HepG2 (cell line): Measurements from ENCODE around the gene PCLO. TPM values are rescaled to one million over a fixed set of nuclear protein-coding genes. Genes with fewer than 3 reads are reported as not detected.

Source experiments
- ATAC-seq: fragments of 200-7000 bp; cut with Tn5 transposase; 3 replicates; pipeline ENCODE4 v1.9.1; 2020; ENCODE audit warnings: mild to moderate bottlenecking, moderate library complexity
- BruUV-seq: library from RNA; stranded (reverse); fragments of 400-500 nt; replicated peaks from 2 replicates; lab custom pipeline; 2021; lab: Mats Ljungman, UMichigan
- CTCF ChIA-PET: fragments of 300-600 bp; formaldehyde crosslinking; extraction: SDS; loops from one replicate; lab custom pipeline; 2021; ENCODE audit warnings: low total read pairs, inconsistent platforms, low intra/inter-chr PET ratio; lab: Yijun Ruan, JAX
- POLR2A ChIA-PET: fragments of 350-600 bp; sonication (Branson Sonifier 250); formaldehyde crosslinking; loops from one replicate; lab custom pipeline; 2020; ENCODE audit warnings: antibody characterized with exemption, inconsistent platforms; lab: Yijun Ruan, JAX
- DNase-seq: peaks from one replicate; pipeline ENCODE4 v3.0.0-alpha.2; 2015; ENCODE audit warnings: low spot score
- FAIRE-seq: peaks from 3 replicates; lab custom pipeline; 2011; peaks lifted over from hg19 to GRCh38; lab: Jason Lieb, UNC
- H2AFZ ChIP-seq: one replicate; pipeline ENCODE4 v1.6.1; 2011; ENCODE audit warnings: low read length, inconsistent platforms
- H3K27ac ChIP-seq: fragments of 300-600 bp; 3 replicates; pipeline ENCODE4 v1.8.0; 2011; ENCODE audit warnings: mixed run types, mild to moderate bottlenecking, mixed read lengths, low read length, inconsistent platforms; ENCODE audit not compliant: insufficient read depth; ENCODE audit errors: extremely low read length
- H3K27me3 ChIP-seq, 2 experiments: fragments of 200-600 bp in 1 of 2; 2 replicates in 1 of 2; 3 replicates in 1 of 2; pipeline versions ENCODE4 v1.6.0 to v1.8.0; 2011; ENCODE audit warnings: low read length in 2 of 2, mild to moderate bottlenecking in 2 of 2, moderate library complexity in 2 of 2, inconsistent platforms in 1 of 2; ENCODE audit not compliant: insufficient read depth in 2 of 2, control insufficient read depth in 1 of 2
- H3K36me3 ChIP-seq, 2 experiments: fragments of 200-600 bp in 1 of 2; replicated peaks in 1 of 2; 2 replicates in 1 of 2; 3 replicates in 1 of 2; pipeline versions ENCODE4 v1.5.1 to v1.8.0; 2011; ENCODE audit warnings: low read length in 2 of 2, inconsistent platforms in 1 of 2; ENCODE audit not compliant: insufficient read depth in 2 of 2, control insufficient read depth in 1 of 2
- H3K4me1 ChIP-seq: 2 replicates; pipeline ENCODE4 v1.5.1; 2012; ENCODE audit warnings: low read length, inconsistent platforms; ENCODE audit not compliant: insufficient read depth
- H3K4me2 ChIP-seq: 2 replicates; pipeline ENCODE4 v1.6.0; 2011; ENCODE audit warnings: low read depth, low read length, inconsistent platforms
- H3K4me3 ChIP-seq, 3 experiments: fragments of 200-600 bp in 1 of 3; sonication (generic), shearing (Covaris generic) in 1 of 3; replicated peaks in 1 of 3; 2 replicates each; pipeline ENCODE4 v1.5.1; 2011 to 2016; ENCODE audit warnings: low read length in 3 of 3, inconsistent platforms in 2 of 3, low read depth in 2 of 3, mild to moderate bottlenecking in 2 of 3, control low read depth in 1 of 3, mixed read lengths in 1 of 3; ENCODE audit not compliant: insufficient read depth in 1 of 3
- H3K79me2 ChIP-seq: one replicate; pipeline ENCODE4 v1.6.1; 2011; ENCODE audit warnings: low read length, inconsistent platforms; ENCODE audit not compliant: insufficient read depth
- H3K9ac ChIP-seq: 2 replicates; pipeline ENCODE4 v1.6.0; 2011; ENCODE audit warnings: mild to moderate bottlenecking, low read depth, low read length, inconsistent platforms; ENCODE audit not compliant: insufficient read depth
- H3K9me3 ChIP-seq: 2 replicates; pipeline ENCODE4 v1.5.1; 2012; ENCODE audit warnings: mild to moderate bottlenecking, low read length
- H4K20me1 ChIP-seq: 2 replicates; pipeline ENCODE4 v1.6.0; 2011; ENCODE audit warnings: inconsistent platforms, mild to moderate bottlenecking, low read length, moderate library complexity; ENCODE audit not compliant: insufficient read depth
- CSRNP2 ChIP-seq: sonication (generic); formaldehyde crosslinking; conservative IDR thresholded peaks from 2 replicates; pipeline ENCODE4 v1.8.0; 2022; ENCODE audit warnings: low read depth, missing genetic modification reagents
- GABPB1 ChIP-seq: IDR thresholded peaks from 2 replicates; pipeline ENCODE4 v1.6.1; 2016; ENCODE audit warnings: mild to moderate bottlenecking, missing genetic modification reagents, moderate library complexity, missing compliant biosample characterization
- GPN1 ChIP-seq: sonication (generic); formaldehyde crosslinking; IDR thresholded peaks from 2 replicates; pipeline ENCODE4 v1.5.1; 2020; ENCODE audit warnings: missing genetic modification reagents, borderline replicate concordance
- GZF1 ChIP-seq: sonication (generic); formaldehyde crosslinking; IDR thresholded peaks from 2 replicates; pipeline ENCODE4 v1.5.1; 2020; ENCODE audit warnings: mild to moderate bottlenecking, missing genetic modification reagents
- LRRFIP1 ChIP-seq: sonication (generic); formaldehyde crosslinking; conservative IDR thresholded peaks from 2 replicates; pipeline ENCODE4 v1.4.0; 2020; ENCODE audit warnings: missing genetic modification reagents
- TCF12 ChIP-seq, 2 experiments: fragments of 450-650 bp in 1 of 2; sonication (generic) in 1 of 2; formaldehyde crosslinking in 1 of 2; IDR thresholded peaks; 2 replicates each; pipeline versions ENCODE4 v1.6.1 to v1.8.0; 2017 to 2022; ENCODE audit warnings: antibody characterized with exemption in 1 of 2, mild to moderate bottlenecking in 1 of 2, missing genetic modification reagents in 1 of 2, moderate library complexity in 1 of 2
- ZBTB33 ChIP-seq: sonication (generic); formaldehyde crosslinking; IDR thresholded peaks from 2 replicates; pipeline ENCODE4 v1.4.0; 2020; ENCODE audit warnings: missing genetic modification reagents
- ZNF256 ChIP-seq: sonication (generic); formaldehyde crosslinking; conservative IDR thresholded peaks from 2 replicates; pipeline ENCODE4 v1.4.0; 2020; ENCODE audit warnings: missing genetic modification reagents
- ZNF276 ChIP-seq: sonication (generic); formaldehyde crosslinking; IDR thresholded peaks from 2 replicates; pipeline ENCODE4 v1.4.0; 2020; ENCODE audit warnings: mild to moderate bottlenecking, low read depth, missing genetic modification reagents
- ZNF501 ChIP-seq: sonication (generic); formaldehyde crosslinking; IDR thresholded peaks from 2 replicates; pipeline ENCODE4 v1.5.1; 2020; ENCODE audit warnings: mild to moderate bottlenecking, moderate library complexity, missing genetic modification reagents
- ZNF564 ChIP-seq: sonication (generic); formaldehyde crosslinking; IDR thresholded peaks from 2 replicates; pipeline ENCODE4 v1.8.1; 2023; ENCODE audit warnings: mild to moderate bottlenecking, missing genetic modification reagents
- ZUFSP ChIP-seq: sonication (generic); formaldehyde crosslinking; IDR thresholded peaks from 2 replicates; pipeline ENCODE4 v1.9.0; 2021; ENCODE audit warnings: missing genetic modification reagents, mild to moderate bottlenecking, borderline replicate concordance
- WGBS: methylation state at CpG from one replicate; pipeline ENCODE4 v1.1.6; 2017; ENCODE audit warnings: low lambda C conversion rate; 5-methylcytosine and 5-hydroxymethylcytosine counted together
- in situ Hi-C: cut with HindIII; loops from 2 replicates; pipeline ENCODE4 v1.10.0; 2017; ENCODE audit warnings: low pct_unique_long_range_greater_than_20kb; ENCODE audit not compliant: extremely low pct_ligation_motif_present
- intact Hi-C: fragments of 100-400 bp; cut with micrococcal nuclease; formaldehyde crosslinking; loops from one replicate; pipeline ENCODE4 v1.10.0; 2022; ENCODE audit not compliant: unreplicated experiment
- polyA plus RNA-seq, 8 experiments: library from polyadenylated mRNA; depleted of rRNA in 3 of 8; stranded (reverse) in 7 of 8; unstranded in 1 of 8; fragments of >200 nt; fragmentation: Illumina TruSeq in 4 of 8; extraction: Trizol in 4 of 8; gene quantifications; 2 replicates each; pipeline versions ENCODE4 v1.2.1 to v1.2.3, GENCODE V29; 2011 to 2016; ENCODE audit warnings: low read depth in 4 of 8, missing spikeins in 1 of 8, mixed read lengths in 1 of 8; ENCODE audit not compliant: insufficient read depth in 1 of 8
- total RNA-seq, 5 experiments: library from RNA; depleted of rRNA; stranded (reverse); fragments of >200 nt; fragmentation: Illumina TruSeq; extraction: Trizol; gene quantifications; 2 replicates each; pipeline ENCODE4 v1.2.3, GENCODE V29; 2016; ENCODE audit warnings: low read depth in 1 of 5

The PCLO gene
- total and polyA plus RNA-seq, 2 of the 13 experiments (the other 11 are each of a cell fraction or from before 2014, with no cell fraction given): 0.07 to 0.29 TPM

GRCh38 chr7:83166781-83167180, 4.1 kb upstream of the PCLO start:
- no peak for TF ChIP-seq CSRNP2 (CRISPR knock-in tag)
- TF ChIP-seq GZF1 (CRISPR knock-in tag): no peak
- TF ChIP-seq GABPB1 (CRISPR knock-in tag): no peak
- TF ChIP-seq ZNF501 (CRISPR knock-in tag): no peak
- TF ChIP-seq GPN1 (CRISPR knock-in tag): no peak
- TF ChIP-seq ZBTB33 (CRISPR knock-in tag): no peak
- TF ChIP-seq LRRFIP1 (CRISPR knock-in tag): no peak
- no peak for TF ChIP-seq ZNF276 (CRISPR knock-in tag)
- no peak for TF ChIP-seq ZNF256 (CRISPR knock-in tag)
- TF ChIP-seq ZNF564 (CRISPR knock-in tag): no peak
- TF ChIP-seq ZUFSP: no peak
- no peak for TF ChIP-seq TCF12 (IDR thresholded peaks at IDR 0.05)
- no peak for TF ChIP-seq TCF12 (CRISPR knock-in tag; IDR thresholded peaks at IDR 0.05)
- H3K9ac ChIP-seq: no peak overlapping the region
- H3K27me3 ChIP-seq: no peaks in the 10 kb centered on the region
- no peak for ATAC-seq
- no peaks in the 10 kb centered on the region for H3K9me3 ChIP-seq
- H3K4me1 ChIP-seq: peaks cover 5% of the 10 kb centered on the region
- no peak for FAIRE-seq
- intact Hi-C loops: no loop called here
- ChIA-PET POLR2A (no interaction called here), CTCF (no interaction called here)
- in situ Hi-C loops: no loop called here
- no peak for DNase-seq
- H3K4me2 ChIP-seq: no peak overlapping the region
- H2AFZ ChIP-seq: no peak overlapping the region
- H3K36me3 ChIP-seq: no peaks in the 10 kb centered on the region
- H3K79me2 ChIP-seq: no peaks in the 10 kb centered on the region
- no peak overlapping the region for H3K27ac ChIP-seq
- no peaks in the 10 kb centered on the region for H4K20me1 ChIP-seq
- WGBS: 0% methylated on average over 1 of the region's 1 CpG
- H3K4me3 ChIP-seq: no peak overlapping the region
- BruUV-seq: no TSS peak
